Right ventricle myocardium superior (tissue), 1 donor: ENCODE measurements around the gene TOR4A. TPM values are rescaled to one million over a fixed set of nuclear protein-coding genes. Genes with fewer than 3 reads are reported as not detected.

Source experiments
- ATAC-seq: fragments of 200-7000 bp; cut with Tn5 transposase; one replicate; pipeline ENCODE4 v1.9.1; 2020; ENCODE audit warnings: mild to moderate bottlenecking; ENCODE audit not compliant: poor library complexity
- DNase-seq: peaks from one replicate; pipeline ENCODE4 v3.0.0-alpha.2; 2020
- intact Hi-C: fragments of 100-400 bp; cut with DNase I; formaldehyde crosslinking; loops from one replicate; pipeline ENCODE4 v1.11.2; 2022
- long read RNA-seq: library from polyadenylated mRNA; unstranded; transcript quantifications from one replicate; pipeline ENCODE4 v2.0.0, GENCODE V29; 2021
- total RNA-seq: library from RNA; stranded (reverse); fragmentation: NEBNext Ultra II Directional; extraction: Animal tissue kit (Norgen Biotek cat#: 25700); gene quantifications from one replicate; pipeline ENCODE4 v1.2.1, GENCODE V29; 2021
- donor health status: DM: no; HTN: yes; CAD: no; lungs with severe emphysema.

TOR4A gene
- total RNA-seq: 16.6 TPM
- long read RNA-seq, full-length matches to known transcripts: 27 of 67 reads
- long read RNA-seq, partial matches to known transcripts: 1 of 67 reads
- long read RNA-seq, other reads (novel, unspliced or antisense): 39 of 67 reads

DNA sequence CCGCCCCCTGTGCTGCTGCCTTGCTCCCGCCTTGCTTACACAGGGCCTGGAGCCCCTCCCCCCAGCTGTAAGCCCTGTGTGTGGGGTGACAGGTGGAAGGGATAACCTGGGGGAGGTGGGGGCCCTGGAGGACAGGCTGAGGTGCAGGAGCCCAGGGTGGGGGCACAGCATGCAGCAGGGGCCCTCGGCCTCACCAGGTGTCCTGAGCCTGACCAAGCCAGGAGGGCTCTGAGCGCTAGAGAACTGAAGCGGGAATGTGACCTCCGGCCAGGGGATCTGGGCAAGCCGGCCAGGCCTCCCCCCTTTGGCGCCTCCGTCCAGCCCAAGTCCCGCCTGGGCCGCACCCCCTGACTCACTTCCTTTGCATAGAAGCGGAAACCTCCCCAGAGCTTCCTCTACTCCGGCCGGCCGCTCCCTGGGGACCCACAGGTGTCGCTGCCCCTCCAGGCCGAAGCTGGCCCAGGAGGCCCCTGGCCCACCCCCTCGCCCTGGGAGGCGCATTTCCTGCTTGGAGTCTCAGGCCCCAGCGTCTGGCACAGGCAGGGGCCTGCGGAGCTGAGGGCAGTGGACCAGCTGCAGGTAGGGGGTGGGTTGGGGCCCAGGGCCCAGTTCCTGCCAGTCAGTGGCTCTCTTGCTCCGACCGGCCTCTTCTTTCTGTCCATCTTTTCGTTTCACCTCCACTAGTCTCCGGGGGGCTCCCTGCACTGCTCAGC is at the start of gene TOR4A:
Gene TOR4A (plus strand): TSS at position 398 of the 713 bp plus-strand sequence. CDS start 964 bp downstream, outside the sequence.
- ATAC-seq (peak; percentile 77), DNase-seq (peak; percentile 93)
- intact Hi-C loops: no loop called here

DNA sequence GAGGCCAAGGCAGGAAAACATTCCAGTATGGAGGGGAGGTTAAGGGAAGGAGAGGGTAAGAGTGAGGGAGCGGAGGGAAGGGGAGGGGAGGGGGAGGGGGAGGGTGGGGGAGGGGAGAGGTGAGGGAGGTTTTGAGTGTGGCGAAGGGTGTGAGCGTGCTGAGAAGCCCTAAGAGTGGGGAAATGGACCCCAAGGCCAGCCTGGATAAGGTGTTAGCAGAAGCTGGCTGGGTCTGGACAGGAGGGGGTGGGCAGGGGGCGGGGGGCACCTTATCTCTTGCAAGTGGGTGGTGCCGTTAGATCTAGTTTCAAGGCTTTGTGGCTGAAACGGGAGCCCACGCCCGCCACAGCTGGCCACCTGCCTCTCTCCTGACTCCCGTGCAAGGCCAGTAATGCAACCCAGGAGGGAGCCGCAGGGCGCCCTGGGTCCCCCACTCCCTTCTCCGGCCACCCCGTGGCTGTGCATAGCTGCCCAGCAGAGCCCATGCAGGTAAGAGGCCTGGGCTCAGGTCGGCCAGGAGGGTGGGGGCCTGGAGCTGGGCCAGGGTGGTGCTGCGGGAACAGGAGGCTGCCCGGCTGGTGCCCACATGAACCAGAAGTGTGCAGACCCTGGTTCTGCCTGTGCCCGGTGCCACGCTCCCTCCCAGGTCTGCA is 49.5 kb upstream of the TOR4A start:
- intact Hi-C loops: loop anchor here (2.0 to 5.0 kb wide), 2 partner anchors 36 to 109 kb away; no protein-coding TSS in a partner anchor
- ATAC-seq (no peak), DNase-seq (no peak)

GRCh38 chr9:137228506-137228967 is 49.0 kb upstream of the TOR4A start:
- DNase-seq (no peak), ATAC-seq (no peak)
- intact Hi-C loops: loop anchor here (5.0 kb wide), 1 partner anchor 36 kb away; no protein-coding TSS in a partner anchor

DNA sequence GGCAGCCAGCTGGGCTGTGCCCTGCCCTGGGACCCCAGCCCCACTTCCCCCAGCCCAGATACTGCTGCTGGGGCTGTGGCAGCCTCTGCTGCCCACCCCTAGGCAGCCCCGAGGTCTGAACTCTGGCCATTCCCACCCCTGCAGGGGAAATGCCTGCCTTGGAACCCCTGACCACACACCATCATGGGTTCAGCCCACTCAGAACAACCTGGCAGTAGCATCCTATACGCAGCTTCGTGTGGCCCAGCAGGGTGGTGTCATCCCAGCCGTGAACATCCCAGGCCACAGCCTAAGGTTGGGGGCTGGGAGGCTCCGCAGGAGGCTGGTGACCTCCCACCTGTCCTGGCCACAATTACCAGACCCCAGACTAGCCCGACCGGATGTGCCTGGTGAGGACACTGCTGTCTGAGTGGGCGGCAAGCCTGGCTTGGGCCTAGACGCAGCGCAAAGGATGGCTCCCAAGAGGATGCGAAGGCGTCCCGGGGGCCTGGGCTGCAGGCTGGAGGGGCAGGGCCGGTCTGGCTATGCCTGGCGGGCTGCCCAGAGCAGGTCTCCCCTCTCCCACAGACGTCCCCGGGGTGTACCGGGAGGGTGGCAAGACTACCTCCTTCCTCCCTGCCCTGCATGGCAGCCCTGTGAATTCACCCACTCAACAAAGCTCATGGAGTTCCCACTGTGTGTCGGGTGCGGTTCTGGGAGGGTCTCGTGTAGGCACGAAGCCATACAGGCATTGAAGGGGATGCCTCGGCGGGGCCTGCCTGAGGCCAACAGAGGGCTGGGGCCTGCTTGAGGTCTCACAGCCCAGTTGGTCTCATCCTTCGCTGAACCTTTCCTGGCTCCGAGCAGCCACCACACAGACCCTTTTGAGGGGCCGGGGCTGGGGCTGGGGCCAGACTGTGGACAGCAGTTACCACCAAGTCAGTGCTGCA is 48.3 kb upstream of the TOR4A start:
- ATAC-seq: no peak
- intact Hi-C loops: loop anchor here (5.0 kb wide), 1 partner anchor 37 kb away; no protein-coding TSS in a partner anchor
- DNase-seq: no peak

DNA sequence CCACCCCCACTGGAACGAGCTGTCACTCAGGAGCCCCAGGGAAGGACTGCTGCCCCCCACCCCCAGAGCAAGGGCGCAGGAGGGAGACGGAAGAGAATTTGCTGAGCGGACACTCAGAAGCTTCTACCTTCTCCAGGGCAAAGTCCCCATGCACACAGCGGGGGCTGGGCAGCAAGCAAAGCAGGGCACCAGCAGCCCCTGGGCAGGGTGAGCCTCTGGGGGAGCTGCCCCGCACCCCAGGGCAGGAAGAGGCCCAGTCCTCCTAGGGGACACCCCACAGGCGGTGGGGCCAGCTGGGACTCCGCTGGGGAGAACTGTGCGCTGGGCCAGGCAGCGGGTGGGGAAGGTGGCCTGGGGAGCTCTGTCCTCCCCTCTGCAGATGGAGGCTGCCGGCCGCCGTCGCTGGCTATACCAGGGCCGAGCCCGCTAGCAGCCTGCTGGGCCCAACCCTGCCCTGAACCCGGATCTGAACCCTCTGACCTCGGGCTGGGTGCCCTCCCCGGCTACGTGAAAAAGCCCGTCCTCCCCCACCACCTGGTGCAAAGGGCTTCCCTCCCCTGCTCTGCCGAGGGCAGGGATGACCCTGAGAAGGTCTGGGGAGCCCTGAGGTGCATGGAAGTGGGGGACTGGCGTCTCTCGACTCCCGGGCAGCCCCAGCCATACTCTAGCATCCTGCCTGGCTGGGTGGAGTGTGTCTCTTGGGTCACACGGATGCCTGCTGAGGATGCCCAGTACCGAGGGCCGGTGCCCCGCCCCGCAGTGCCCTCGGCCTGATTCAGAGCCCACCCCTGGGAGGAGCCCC is 47.4 kb upstream of the TOR4A start:
- intact Hi-C loops: loop anchor here (5.0 kb wide), 1 partner anchor 38 kb away; no protein-coding TSS in a partner anchor
- no peak for ATAC-seq
- no peak for DNase-seq

DNA sequence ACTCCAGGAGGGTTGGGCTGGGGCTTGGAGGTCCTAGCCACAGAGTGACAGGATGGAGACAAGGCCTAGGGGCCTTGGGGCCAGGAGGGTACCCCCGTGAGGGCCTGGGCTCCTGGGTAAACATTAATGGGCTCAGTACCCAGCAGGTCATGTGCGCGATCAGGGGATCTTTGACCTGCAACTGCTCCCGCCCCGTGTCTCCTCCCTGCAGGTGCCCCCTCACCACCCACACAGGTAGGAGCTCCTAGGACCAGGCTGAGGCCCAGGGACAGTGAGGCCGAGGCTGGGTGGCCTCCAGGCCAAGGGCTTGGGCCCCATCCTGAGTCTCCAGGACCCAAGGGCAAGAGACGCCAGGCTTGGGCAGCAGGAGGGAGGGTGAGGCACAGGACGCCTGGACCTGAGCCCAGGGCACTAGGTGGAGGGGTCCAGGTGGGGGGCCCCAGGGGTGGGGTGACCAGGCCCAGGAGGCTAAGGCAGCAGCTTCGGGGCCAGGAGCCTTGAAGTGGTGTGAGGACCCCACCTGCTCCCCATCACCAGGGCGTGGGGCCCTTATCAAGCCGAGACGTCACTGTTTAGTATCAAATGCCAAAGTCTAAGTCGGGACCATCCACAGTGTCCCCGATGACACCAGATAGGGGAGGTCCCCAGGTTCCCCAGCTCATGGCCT is 46.7 kb upstream of the TOR4A start, which contains the start of gene SLC34A3:
Gene SLC34A3 (plus strand): TSS at position 197 of the 667 bp plus-strand sequence. CDS start 802 bp downstream, outside the sequence.
- no peak for DNase-seq
- no peak for ATAC-seq
- intact Hi-C loops: no loop called here

- ATAC-seq: no peak
- no peak for DNase-seq
- intact Hi-C loops: no loop called here
Observed at GRCh38 chr9:137231372-137232039, 46.0 kb upstream of the TOR4A start.

DNA sequence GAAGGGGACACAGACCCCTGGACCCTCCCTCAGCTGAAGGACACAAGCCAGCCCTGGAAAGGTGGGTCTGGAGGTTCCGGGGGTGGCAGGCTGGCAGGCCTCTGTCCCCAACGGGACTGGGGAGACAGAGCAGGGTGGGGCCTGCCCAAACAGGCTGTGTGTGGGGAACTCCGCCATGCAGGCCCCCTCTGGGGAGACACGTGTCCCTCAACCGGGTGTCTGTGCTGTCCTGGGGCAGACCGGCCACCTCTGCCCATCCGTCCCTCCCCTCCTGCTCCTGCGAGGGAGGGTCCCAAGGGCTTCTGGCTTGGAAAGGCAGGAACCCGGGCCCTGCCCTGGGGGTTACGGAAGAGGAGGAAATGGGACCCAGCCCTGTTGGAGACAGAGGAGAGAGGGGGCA is 45.4 kb upstream of the TOR4A start:
- DNase-seq: no peak
- intact Hi-C loops: no loop called here
- no peak for ATAC-seq

DNA sequence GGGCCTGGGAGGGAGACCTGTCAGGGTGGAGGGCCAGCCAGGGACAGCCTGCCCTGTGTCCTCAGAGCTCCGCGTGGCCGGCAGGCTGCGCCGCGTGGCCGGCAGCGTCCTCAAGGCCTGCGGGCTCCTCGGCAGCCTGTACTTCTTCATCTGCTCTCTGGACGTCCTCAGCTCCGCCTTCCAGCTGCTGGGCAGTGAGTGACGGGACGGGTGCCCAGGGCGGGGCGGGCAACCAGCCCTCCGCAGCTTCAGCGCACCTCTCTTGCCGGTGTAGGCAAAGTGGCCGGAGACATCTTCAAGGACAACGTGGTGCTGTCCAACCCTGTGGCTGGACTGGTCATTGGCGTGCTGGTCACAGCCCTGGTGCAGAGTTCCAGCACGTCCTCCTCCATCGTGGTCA is 45.0 kb upstream of the TOR4A start:
- no peak for ATAC-seq
- intact Hi-C loops: no loop called here
- DNase-seq: no peak

- DNase-seq (no peak), ATAC-seq (no peak)
- intact Hi-C loops: no loop called here
Observed at GRCh38 chr9:137233143-137233980, 44.2 kb upstream of the TOR4A start.

- DNase-seq (no peak), ATAC-seq (no peak)
- intact Hi-C loops: no loop called here
Observed at GRCh38 chr9:137234055-137234697, 43.4 kb upstream of the TOR4A start.

DNA sequence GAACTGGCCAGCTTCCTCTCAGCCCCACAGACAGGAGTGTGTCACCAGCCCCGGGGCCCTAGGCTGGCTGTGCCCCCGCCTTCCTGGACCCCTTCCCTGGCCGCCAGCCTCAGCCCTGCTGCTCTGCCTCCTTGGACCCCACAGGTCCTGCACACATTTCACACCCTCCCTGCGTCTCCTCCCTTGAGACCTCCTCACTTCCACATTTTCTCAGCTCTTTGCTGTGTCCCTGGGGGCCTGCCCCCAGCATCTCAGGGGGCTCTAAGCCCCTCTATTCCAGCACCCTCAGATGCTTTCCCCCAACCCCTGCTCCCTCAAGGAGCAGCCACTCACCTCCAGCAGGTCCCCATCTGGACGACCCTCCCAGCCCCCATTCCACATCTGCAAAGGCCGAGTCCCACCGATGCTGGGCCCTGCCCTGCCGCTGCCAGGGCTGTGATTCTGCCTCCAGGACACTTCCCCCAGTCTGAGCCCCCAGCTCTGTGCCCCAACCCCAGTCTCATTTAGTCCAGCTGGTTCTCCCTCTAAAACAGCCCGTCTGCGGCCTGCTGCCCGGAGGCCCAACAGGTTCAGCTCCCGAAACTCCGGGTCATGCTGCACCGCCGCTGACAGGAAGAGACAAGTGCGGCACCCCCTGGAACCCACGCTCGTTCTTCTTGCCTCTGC is 42.6 kb upstream of the TOR4A start:
- intact Hi-C loops: no loop called here
- ATAC-seq (no peak), DNase-seq (no peak)

DNA sequence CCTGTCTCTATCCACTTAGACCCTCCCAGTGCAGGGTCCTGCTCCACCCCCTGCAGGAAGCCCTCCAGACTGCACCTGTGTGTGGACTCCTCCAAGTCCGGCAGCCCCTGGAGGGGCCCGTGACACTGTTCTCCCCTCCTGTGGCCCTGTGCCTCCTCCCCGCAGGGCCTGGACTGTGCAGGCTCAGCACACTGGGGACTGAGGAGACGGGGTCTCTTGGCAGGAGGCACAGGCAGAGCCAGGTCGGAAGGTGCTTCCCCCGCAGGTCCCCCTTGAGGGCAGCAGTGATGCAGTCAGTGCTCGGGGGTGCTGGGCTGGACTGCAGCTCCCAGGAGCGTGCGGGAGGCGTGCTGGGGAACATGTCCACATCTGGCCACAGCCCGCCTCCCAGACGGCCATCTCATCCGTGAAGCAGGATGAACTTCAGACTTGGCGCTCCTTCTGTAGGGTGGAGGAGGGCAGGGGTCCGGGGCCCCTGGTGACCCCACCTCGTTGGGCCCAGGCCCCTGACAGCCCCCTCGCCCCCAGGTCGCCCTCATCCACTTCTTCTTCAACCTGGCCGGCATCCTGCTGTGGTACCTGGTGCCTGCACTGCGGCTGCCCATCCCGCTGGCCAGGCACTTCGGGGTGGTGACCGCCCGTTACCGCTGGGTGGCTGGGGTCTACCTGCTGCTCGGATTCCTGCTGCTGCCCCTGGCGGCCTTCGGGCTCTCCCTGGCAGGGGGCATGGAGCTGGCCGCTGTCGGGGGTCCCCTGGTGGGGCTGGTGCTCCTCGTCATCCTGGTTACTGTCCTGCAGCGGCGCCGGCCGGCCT is 41.9 kb upstream of the TOR4A start:
- ATAC-seq: no peak
- intact Hi-C loops: no loop called here
- no peak for DNase-seq

GRCh38 chr9:137236238-137236935 is 41.1 kb upstream of the TOR4A start:
- peak; percentile 52 for ATAC-seq
- intact Hi-C loops: no loop called here
- DNase-seq: peak; percentile 92
